Stimulated activated naive CD8-positive, alpha-beta T cell treated with anti-CD3 and anti-CD28 coated beads, Interleukin-15, Interleukin-2, amounts not matched to agents 100 U/mL and 50 U/mL, for 24 hours (primary cell): ENCODE results near the gene SMAD6.
A peak's percentile ranks its signal among the peaks of the same experiment; 100 is the strongest.

Experiments used
- ATAC-seq: fragments of 150-1000 bp; cut with Tn5 transposase; one replicate; pipeline ENCODE4 v1.10.0; 2021
- DNase-seq: peaks from one replicate; pipeline ENCODE4 v3.0.0; 2021

Gene SMAD6

GRCh38 chr15:66777054-66777453, 75.0 kb downstream of the SMAD6 start:
- no peak for ATAC-seq
- no peak for DNase-seq

- ATAC-seq (no peak), DNase-seq (no peak)
Observed at GRCh38 chr15:66777596-66778313, 75.7 kb downstream of the SMAD6 start.

GRCh38 chr15:66778314-66778665, 76.3 kb downstream of the SMAD6 start:
- ATAC-seq (no peak), DNase-seq (no peak)

DNA sequence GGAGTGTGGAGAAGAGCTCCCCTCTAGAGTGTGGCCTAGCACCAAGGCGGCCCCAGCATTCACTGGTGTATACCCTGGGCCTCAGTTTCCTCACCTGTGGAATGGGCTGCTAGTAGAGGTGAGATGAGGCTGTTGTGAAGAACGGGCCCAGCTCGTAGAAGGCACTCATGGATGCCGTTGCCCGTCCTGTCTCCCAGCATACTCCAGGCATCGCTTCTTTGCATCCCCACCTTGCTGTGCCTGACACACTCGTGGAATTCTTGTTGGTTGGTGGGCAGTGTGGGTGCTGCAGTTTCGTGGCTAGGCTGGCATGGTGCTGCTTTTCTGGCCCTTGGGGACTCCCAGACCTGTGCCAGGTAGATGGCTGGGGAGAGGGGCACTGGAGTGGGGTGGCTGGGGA, 76.7 kb downstream of the SMAD6 start:
- no peak for ATAC-seq
- DNase-seq: no peak

- DNase-seq: no peak
- no peak for ATAC-seq
Observed at GRCh38 chr15:66779331-66780009, 77.4 kb downstream of the SMAD6 start.

GRCh38 chr15:66780172-66780972, 78.3 kb downstream of the SMAD6 start:
- DNase-seq (no peak), ATAC-seq (no peak)

DNA sequence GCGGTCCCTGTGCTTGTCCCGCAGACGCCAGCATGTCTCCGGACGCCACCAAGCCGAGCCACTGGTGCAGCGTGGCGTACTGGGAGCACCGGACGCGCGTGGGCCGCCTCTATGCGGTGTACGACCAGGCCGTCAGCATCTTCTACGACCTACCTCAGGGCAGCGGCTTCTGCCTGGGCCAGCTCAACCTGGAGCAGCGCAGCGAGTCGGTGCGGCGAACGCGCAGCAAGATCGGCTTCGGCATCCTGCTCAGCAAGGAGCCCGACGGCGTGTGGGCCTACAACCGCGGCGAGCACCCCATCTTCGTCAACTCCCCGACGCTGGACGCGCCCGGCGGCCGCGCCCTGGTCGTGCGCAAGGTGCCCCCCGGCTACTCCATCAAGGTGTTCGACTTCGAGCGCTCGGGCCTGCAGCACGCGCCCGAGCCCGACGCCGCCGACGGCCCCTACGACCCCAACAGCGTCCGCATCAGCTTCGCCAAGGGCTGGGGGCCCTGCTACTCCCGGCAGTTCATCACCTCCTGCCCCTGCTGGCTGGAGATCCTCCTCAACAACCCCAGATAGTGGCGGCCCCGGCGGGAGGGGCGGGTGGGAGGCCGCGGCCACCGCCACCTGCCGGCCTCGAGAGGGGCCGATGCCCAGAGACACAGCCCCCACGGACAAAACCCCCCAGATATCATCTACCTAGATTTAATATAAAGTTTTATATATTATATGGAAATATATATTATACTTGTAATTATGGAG, 79.1 kb downstream of the SMAD6 start:
- DNase-seq: no peak
- no peak for ATAC-seq

DNA sequence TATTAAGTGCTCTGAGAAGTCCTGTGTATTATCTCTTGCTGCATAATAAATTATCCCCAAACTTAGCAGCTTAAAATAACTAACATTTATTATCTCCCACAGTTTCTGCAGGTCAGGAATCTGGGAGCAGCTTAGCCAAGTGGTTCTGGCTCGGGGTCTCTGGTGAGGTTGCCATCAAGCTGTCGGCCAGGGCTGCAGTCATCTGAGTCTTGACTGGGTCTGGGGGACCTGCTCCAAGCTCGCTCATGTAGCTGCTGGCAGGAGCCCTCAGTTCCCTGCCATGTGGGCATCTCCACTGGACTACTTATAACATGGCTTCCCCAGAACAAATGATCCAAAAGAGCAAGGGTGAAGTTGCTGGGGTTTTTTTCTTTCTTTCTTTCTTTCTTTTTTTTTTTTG, 80.7 kb downstream of the SMAD6 start:
- ATAC-seq: no peak

GRCh38 chr15:66783314-66783713, 81.3 kb downstream of the SMAD6 start:
- DNase-seq: no peak
- no peak for ATAC-seq

More for the DNA sequence above, 80.7 kb downstream of the SMAD6 start:
- DNase-seq: no peak

- ATAC-seq: no peak
Observed at GRCh38 chr15:66783725-66784124, 81.7 kb downstream of the SMAD6 start.

GRCh38 chr15:66784174-66784573, 82.1 kb downstream of the SMAD6 start:
- DNase-seq: no peak
- no peak for ATAC-seq

More at GRCh38 chr15:66783725-66784124, 81.7 kb downstream of the SMAD6 start:
- DNase-seq: no peak

- ATAC-seq (no peak), DNase-seq (no peak)
Observed at GRCh38 chr15:66785637-66786036, 83.6 kb downstream of the SMAD6 start.

GRCh38 chr15:66786222-66786621, 84.2 kb downstream of the SMAD6 start:
- DNase-seq: no peak

GRCh38 chr15:66786708-66787488, 84.9 kb downstream of the SMAD6 start:
- DNase-seq: no peak
- no peak for ATAC-seq

More at GRCh38 chr15:66786222-66786621, 84.2 kb downstream of the SMAD6 start:
- no peak for ATAC-seq

DNA sequence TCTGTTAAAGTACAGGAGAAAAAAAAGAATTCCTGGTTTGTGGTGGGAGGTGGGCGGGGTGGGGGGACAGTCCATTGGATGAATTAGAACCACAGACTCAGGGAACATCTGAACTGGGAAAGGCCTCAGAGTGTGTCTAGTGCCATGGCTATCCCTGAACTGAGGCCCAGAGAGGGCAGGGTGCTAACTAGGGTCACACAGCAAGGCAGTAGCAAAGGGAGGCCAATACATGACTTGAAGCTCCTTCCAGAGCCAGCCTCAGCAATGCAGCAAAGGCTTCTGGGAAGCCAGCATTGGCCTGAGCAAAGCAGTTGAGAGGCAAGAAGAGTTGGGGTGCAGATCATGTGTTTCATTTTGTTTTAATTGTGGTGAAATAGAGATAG, 85.4 kb downstream of the SMAD6 start:
- DNase-seq: no peak
- peak; percentile 7 for ATAC-seq

DNA sequence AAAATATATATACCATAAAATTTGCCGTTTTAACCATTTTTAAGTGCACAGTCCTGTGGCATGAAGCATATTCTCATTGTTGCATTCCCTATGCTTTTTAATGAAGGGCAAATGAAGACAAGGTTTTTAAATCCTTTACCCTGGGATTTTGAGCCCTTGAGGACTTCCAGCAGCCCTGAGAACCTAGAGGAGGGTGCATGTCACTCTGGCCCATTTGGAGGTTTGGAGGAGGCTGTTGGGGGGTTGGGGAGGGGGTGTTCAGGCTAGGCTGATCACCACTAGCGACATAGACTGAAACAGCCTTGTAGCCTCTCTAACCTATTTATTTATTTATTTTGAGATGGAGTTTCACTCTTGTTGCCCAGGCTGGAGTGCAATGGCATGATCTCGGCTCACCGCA, 86.0 kb downstream of the SMAD6 start:
- no peak for ATAC-seq
- DNase-seq: no peak

- no peak for ATAC-seq
Observed at GRCh38 chr15:66789029-66790025, 87.3 kb downstream of the SMAD6 start.

DNA sequence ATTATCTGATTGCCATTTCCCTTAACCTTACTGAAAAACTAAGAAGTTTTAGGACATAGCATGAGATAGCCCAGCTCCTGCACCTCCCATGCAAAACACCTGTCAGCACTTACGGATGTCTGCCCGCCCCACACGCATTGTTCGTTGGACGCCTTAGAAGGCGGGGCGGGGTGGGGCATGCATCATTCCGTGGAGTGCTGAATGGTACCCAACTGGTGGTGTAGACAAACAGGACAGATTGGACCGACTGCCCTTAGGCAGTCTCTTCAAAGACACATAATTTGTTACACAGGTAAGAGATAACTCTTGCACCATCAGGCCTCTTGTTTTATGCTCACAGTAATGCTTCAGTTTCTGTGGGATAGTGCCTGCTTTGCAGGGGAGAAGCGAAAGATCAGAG, 93.8 kb downstream of the SMAD6 start:
- no peak for ATAC-seq
- no peak for DNase-seq

More at GRCh38 chr15:66789029-66790025, 87.3 kb downstream of the SMAD6 start:
- DNase-seq: peak; percentile 8

GRCh38 chr15:66796343-66796742, 94.3 kb downstream of the SMAD6 start:
- ATAC-seq: no peak
- no peak for DNase-seq

GRCh38 chr15:66797921-66798320, 95.9 kb downstream of the SMAD6 start:
- DNase-seq (no peak), ATAC-seq (no peak)
